ENCODE measurements around the gene NXNL1. TPM values are rescaled to one million over a fixed set of nuclear protein-coding genes. Genes with fewer than 3 reads are reported as not detected.

Gene NXNL1
- total and polyA plus RNA-seq, 10 donors = not detected

DNA sequence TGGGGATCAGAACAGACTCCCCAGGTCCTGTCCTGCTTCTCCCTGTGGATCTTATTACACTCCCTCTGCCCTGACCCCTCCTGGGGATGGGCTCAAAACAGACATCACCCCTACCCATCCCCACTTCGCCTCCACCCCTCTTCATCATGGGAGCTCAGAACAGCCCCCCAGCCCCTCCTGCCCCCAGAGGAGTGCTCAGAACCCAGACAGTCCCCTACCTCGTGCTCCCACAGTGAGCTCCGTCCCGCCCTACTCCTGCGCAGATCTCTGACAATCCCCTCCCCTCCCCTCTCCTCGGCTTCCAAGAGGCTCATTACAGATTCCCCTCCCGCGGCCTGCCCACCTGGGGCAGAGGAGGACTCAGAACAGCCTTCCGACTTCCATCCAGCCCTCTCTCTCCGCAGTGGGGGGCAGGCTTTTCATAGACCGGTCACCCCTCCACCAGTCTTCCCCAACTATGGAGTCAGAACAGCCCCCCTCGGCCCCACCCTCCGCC lies 6.1 kb downstream of the NXNL1 start:
- H3K36me3 ChIP-seq = no peaks in the 10 kb centered on the region
- no peak overlapping the region for H3K4me3 ChIP-seq
- no peak for TF ChIP-seq POLR2AphosphoS5 (IDR thresholded peaks at IDR 0.05)
- TF ChIP-seq POLR2A (IDR thresholded peaks at IDR 0.05) = no peak
- TF ChIP-seq, protein P1, sequence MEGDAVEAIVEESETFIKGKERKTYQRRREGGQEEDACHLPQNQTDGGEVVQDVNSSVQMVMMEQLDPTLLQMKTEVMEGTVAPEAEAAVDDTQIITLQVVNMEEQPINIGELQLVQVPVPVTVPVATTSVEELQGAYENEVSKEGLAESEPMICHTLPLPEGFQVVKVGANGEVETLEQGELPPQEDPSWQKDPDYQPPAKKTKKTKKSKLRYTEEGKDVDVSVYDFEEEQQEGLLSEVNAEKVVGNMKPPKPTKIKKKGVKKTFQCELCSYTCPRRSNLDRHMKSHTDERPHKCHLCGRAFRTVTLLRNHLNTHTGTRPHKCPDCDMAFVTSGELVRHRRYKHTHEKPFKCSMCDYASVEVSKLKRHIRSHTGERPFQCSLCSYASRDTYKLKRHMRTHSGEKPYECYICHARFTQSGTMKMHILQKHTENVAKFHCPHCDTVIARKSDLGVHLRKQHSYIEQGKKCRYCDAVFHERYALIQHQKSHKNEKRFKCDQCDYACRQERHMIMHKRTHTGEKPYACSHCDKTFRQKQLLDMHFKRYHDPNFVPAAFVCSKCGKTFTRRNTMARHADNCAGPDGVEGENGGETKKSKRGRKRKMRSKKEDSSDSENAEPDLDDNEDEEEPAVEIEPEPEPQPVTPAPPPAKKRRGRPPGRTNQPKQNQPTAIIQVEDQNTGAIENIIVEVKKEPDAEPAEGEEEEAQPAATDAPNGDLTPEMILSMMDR (IDR thresholded peaks at IDR 0.05 in 8 of 11, conservative IDR thresholded peaks at IDR 0.05 in 3 of 11) = no peak
- WGBS, 5 donors = 14 to 26% (median 22%) methylated on average over 13 of the region's 13 CpGs
- no peak for DNase-seq
- H3K27me3 ChIP-seq (replicated peaks in 1 of 7) = peaks cover 0 to 98% (median 57%) of the 10 kb centered on the region in 7 donors
- H3K27ac ChIP-seq = no peak overlapping the region
- intact Hi-C loops (cut with DNase I; ENCODE audit: low total_unique reads) = no loop called here
- no peaks in the 10 kb centered on the region for H3K9me3 ChIP-seq
- H3K4me1 ChIP-seq = peaks cover 0 to 23% (median 8%) of the 10 kb centered on the region in 6 donors

DNA sequence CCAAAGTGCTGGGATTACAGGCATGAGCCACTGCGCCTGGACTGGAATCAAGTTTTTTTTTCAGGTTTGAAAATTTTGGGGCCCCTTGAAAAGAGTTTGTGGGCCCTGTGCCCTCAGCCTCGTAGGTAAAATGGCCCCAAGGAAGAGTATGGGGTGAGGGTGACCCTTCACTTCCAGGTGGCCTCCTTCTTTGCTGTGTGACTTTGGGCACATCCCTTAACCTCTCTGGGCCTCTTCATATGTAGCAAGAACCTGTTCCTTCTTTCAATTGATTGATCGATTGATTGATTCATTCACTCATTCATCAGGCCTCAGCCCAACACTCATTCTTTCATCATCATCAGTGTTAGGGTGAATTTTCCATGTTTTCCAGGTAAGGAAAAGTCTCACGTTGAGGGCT lies 8.9 kb downstream of the NXNL1 start:
- no peak overlapping the region for H3K27ac ChIP-seq
- peaks cover 0 to 96% (median 50%) of the 10 kb centered on the region in 7 donors for H3K27me3 ChIP-seq (replicated peaks in 1 of 7)
- intact Hi-C loops (cut with DNase I; ENCODE audit: low total_unique reads) = no loop called here
- H3K36me3 ChIP-seq = no peaks in the 10 kb centered on the region
- no peak for DNase-seq
- WGBS, 5 donors = 86 to 96% (median 89%) methylated on average over 4 of the region's 4 CpGs
- peaks cover 0 to 38% (median 19%) of the 10 kb centered on the region in 6 donors for H3K4me1 ChIP-seq
- no peak overlapping the region for H3K4me3 ChIP-seq
- H3K9me3 ChIP-seq = no peaks in the 10 kb centered on the region
- no peak for TF ChIP-seq POLR2AphosphoS5 (IDR thresholded peaks at IDR 0.05)
- TF ChIP-seq POLR2A (IDR thresholded peaks at IDR 0.05) = no peak
- TF ChIP-seq, protein P1 (IDR thresholded peaks at IDR 0.05 in 8 of 11, conservative IDR thresholded peaks at IDR 0.05 in 3 of 11) = no peak

- Histone ChIP-seq H3K36me3 (no peaks in the 10 kb centered on the region), H3K27me3 (replicated peaks in 1 of 7) (peaks cover 0 to 82% (median 37%) of the 10 kb centered on the region in 7 donors), H3K4me3 (no peak overlapping the region), H3K27ac (no peak overlapping the region), H3K4me1 (peaks cover 0 to 32% (median 16%) of the 10 kb centered on the region in 6 donors), H3K9me3 (no peaks in the 10 kb centered on the region)
- intact Hi-C loops (cut with DNase I; ENCODE audit: low total_unique reads) = no loop called here
- TF ChIP-seq, protein P1 (IDR thresholded peaks at IDR 0.05 in 8 of 11, conservative IDR thresholded peaks at IDR 0.05 in 3 of 11) = no peak
- TF ChIP-seq POLR2A (IDR thresholded peaks at IDR 0.05) = no peak
- no peak for TF ChIP-seq POLR2AphosphoS5 (IDR thresholded peaks at IDR 0.05)
- 45 to 50% (median 48%) methylated on average over 8 of the region's 8 CpGs for WGBS, 5 donors
- DNase-seq = no peak
These were observed 10.3 kb downstream of the NXNL1 start for GRCh38 chr19:17450264-17451075.

All from spleen (tissue), 11 donors.